Fibroblast of the conjunctiva (primary cell): ENCODE measurements around the gene NDUFA8.
"Not testable (repeated sequence)": the region's sequence is repeated elsewhere in the genome, so short reads cannot be mapped to it uniquely, and the experiment has no call there.

Source experiments
- DNase-seq: peaks from one replicate; pipeline ENCODE4 v3.0.0-alpha.2; 2010; ENCODE audit warnings: low read depth

Gene NDUFA8

DNA sequence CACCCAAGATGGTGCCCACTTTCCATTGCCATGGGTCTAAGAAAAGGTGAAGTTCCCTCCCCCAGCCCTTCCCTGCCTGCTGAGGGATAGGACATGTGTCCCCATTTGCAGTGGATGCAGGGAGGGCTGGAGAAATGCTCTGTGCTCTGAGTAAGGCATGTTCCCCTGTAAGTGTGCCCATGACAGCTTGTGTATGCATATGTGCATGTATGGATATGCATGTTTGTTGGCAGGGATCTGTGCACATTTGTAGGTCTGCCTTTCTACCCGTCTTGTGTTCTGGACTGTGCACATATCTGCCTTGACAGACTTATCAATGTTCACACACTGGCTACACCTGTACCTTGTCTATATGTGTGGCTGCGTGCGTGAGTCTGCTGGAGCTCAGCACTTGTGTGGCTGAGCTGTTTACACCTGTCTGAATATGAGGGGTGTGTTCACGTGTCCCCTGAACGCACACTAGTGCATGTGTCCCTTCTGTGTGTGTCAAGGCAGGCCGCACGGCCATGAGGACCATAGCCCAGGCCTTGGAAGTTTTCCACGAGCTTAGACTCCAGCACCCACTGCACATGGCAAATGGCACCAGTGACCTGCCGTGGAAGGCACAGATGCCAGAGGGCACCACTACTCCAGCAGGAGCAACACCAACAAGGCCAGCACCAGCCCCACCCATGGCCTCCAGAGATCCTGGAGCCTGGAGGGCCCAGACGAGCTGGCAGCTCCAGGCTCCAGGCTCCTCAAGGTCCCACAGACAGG is 39.1 kb downstream of the NDUFA8 start:
- DNase-seq: no peak

DNA sequence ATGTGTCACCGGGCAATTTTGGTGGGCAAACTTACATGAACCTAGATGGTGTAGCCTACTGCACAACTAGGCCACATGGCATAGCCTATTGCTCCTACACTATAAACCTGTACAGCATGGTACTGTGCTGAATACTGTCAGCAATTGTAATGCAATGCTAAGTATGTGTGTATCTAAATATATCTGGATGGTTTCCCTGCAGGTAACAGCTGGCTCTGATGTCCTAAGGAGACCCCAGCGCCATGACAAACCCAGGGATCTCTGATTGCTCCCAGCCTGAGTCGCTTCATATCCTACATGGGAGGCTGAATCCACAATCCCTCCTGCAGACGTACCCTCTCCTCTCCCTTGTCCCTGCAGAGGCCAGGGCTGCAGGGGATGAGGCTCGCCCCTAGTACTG is 39.9 kb downstream of the NDUFA8 start:
- DNase-seq: no peak

DNA sequence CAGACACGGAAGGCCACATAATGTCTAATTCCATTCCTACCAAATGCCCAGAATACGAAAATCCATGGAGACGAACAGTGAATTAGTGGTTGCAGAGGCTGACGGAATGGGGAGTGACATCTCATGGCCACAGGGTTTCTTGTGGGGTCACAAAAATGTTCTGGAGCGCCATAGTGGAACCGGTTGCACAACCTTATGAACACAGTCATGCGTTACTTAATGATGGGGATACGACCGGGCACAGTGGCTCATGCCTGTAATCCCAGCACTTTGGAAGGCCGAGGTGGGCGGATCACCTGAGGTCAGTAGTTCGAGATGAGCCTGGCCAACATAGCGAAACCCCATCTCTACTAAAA is 40.4 kb downstream of the NDUFA8 start:
- DNase-seq: no peak

DNA sequence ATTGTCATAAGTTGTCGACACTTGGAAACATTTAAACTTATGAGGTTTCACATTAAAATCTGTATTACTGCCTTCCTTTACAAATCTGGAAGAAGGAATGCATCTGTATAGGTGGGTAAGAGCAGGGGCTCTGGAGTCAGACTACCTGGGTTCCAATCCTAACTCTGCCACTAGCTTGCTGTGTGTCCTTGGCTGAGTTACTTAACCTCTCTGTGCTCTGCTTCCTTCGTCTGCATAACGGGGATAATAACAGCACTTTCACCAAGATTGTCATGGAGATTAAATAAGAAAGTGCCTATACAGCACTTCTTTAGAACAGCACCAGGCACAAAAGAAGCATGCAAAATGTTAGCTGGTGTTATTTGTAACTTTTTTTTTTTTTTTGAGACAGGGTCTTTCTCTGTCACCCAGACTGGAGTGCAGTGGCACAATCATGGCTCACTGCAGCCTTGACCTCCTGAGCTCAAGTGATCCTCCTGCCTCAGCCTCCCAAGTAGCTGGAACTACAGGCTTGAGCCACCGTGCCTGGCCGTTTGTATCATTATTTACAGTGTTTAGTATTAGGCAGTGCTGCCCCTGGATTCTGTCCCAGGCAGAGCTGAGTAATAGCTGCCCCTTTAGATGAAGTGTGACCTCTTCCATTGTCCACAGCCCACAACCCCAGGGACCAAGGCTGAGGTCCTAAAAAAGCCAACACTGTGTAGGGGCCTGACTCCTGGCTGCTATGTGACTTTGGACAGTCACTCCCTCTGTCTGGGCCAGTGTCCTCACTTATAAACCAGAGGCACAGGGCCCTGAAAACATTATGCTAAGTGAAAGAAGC is 41.0 kb downstream of the NDUFA8 start:
- DNase-seq: no peak

DNA sequence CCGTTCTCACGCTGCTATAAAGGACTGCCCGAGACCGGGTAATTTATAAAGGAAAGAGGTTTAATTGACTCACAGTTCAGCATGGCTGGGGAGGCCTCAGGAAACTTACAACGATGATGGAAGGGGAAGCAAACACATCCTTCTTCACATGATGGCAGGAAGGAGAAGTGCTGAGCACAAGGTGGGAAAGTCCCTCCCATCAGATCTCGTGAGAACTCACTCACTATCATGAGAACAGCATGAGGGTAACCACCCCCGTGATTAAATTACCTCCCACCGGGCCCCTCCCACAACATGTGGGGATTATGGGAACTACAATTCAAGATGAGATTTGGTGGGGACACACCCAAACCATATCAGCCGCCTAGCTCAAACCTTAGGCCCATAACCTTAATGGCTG is 42.3 kb downstream of the NDUFA8 start:
- DNase-seq: not testable (repeated sequence)

DNA sequence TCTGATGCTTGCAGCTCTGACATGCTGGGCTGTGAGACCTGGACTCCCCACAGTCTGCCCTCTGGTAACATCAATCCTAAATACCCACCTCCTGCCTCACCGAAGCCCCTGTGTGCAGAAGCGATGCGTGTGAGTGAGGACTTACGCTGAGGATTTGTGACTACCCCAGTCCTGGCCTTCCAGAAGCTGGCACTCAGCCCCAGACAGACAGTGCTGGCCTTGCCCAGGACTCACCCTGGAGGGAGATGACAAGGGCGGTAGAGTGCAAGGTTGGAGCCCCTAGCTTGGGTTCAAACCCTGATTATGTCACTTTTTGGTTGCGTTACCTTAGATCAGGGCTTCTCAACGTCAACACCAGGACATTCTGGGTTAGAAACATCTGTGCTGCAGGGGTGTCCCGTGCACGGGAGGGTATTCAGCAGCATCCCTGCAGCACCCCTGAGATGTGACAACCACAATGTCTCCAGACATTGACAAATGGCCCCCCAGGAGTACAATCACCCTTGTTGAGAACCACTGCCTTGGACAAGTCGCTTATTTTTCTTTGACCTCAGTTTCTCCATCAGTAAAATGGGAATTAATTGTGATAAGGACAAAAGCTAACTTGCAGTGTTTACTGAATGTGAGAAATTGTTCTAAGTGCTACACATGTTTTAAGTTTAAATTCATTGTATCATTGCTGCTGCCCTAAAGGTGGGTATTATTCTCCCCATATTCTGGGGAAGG is 43.0 kb downstream of the NDUFA8 start:
- DNase-seq: no peak

DNA sequence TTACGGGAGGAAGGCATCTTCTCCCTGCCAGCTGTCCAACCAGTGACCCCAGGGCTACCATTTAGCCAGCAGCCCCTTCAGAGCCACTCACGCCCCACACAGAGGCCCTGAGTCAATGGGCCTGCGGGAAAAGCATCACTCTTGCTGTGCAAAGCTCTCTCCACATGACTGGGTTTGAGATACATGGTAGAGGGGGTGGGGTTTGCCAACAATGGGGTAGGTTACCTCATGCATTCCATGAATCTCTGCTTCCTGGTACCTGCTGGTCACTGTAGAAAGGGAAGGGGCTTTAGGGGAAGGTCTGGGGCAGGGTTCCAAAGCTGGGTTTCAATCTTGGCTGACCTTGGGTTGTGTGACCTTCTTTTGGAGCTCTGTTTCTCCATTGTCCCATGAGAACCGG is 43.5 kb downstream of the NDUFA8 start:
- DNase-seq: no peak

DNA sequence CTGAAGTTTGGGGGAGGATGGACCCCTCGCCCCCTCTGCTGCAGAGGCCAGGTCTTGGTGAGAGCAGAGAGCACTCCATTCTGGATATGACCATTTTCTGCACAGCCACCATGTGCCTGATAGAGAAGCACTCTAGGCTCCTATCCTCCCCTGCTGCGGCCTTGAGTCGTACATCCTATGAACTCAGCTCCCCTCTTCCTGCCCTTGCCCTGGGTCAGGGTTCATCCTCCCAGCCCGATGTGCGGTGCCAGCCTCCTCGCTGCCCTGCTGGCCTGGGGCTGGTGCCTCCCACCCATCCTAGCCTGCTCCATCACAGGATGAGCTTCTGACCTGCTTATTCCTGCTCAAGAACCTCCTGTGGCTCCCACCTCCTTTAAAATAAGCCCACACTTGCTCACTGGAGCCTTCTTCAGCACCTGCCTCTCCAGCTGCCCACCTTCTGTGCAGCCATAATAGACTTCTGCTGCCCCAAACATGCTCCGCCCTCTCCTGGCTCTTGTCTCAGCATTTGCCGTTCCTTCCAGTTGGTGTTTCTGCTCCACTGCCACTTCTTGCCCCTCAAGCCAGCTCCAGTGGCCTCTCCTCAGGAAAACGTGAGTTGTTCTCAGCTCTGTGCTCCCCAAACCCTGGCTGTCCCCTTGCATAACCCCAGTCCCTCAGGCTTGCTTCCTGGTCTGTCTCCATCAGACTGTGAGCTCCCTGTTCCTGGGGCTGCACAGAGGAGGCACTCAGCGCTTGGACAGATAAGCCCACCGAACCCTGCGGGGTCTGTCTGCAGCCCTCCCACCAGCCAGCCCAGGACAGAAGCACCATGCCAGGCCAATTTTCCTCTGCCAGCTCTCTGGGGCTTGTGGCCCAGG is 44.2 kb downstream of the NDUFA8 start:
- no peak for DNase-seq

DNA sequence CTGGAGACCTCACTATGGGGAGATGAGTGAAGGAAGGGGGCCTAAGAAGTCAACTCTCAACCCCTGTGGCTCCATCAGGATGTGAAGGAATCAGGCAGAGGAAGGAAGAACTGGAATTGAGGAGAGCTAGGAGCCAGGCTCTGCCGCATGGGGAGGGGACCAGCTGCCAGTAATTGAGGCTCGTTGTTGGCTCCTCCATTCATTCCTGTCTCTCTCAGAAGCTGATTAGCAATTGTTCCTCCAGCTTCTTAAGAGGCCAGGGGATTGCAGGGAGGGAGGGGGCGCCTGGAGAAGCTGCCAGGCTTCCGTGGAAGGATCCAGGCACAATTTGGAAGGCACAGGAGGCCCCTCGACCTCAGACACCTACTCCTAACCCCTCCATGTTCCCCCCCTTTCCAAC is 46.0 kb downstream of the NDUFA8 start:
- DNase-seq: no peak

DNA sequence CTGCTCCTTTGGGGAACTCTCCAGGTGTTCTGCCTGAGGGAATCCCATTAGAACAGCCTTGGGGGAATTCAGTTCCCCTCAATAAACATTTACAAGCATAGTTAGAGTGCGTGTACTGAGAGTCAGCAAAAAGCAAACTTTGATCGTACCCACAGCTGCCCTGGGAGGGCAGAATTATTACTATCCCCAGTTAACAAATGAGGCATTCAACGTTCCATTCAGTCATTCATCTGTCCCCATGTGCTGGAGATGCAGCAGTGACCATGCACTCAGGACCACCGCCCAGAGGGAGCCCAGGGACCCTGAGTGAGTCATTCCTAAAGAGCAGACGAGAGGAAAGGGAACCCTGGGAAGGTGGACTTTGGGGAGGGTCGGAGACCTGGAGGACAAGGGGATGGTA is 47.3 kb downstream of the NDUFA8 start:
- no peak for DNase-seq

DNA sequence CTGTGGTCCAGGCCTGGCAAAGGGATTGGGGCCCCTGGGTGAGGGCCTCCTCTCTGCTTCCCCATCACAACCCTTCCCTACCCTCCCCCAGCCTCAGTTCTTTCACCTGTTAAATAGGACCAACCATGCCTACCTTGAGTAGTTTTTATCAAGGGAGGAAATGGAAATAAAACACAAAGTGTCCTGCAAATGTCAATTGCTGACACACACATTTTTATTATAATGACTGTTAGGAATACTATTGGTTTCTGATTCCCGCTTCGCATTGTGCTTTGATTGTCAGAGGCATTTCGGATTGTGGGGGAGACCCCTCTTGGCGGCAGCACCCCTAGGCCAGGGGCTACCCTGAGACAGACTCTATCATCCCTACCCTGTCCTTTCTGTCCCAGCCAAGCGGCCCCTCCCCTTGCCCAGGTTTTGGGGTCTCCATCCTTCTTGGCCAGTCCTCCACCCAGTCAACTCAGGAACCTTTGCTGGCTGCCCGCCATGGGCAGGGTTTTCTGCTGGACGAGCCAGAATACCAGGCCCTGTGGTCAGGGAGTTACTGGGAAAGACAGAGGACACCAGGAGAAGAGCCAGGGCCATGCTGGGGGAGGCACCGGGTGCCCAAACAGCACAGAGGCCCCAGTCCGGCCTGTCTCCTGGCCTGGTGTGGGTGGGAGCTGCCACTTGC is 48.0 kb downstream of the NDUFA8 start:
- no peak for DNase-seq

DNA sequence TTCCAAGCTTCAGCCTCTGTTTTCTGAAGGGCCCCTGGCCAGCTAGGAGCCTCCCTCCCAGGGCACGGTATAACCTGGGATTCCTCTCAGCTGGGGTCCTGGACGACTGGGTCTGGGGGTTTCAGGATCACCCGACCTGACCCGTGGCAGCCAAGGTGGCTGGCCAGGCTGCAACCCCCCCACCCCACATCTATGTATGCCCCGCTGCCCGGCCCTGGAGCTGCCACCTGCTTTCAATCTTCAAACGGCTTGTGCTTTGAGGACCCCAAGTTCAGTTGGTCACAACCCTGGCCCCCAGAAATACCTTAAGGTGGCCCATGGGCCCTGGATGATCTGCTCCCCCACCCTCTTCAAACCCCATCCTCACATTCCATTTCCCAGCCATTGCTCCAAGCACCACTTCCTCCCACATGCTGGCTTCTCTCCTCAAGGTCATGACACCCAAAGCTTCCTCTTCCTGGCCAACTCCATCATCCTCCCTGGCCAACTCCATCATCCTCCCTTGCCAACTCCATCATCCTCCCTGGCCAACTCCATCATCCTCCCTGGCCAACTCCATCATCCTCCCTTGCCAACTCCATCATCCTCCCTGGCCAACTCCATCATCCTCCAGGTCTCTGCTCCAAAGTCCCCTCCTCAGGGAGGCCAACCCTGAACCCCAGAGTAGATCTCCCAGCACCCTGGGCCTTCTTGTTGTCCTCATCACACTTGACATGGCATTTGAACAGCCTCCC is 49.3 kb downstream of the NDUFA8 start:
- DNase-seq: no peak

DNA sequence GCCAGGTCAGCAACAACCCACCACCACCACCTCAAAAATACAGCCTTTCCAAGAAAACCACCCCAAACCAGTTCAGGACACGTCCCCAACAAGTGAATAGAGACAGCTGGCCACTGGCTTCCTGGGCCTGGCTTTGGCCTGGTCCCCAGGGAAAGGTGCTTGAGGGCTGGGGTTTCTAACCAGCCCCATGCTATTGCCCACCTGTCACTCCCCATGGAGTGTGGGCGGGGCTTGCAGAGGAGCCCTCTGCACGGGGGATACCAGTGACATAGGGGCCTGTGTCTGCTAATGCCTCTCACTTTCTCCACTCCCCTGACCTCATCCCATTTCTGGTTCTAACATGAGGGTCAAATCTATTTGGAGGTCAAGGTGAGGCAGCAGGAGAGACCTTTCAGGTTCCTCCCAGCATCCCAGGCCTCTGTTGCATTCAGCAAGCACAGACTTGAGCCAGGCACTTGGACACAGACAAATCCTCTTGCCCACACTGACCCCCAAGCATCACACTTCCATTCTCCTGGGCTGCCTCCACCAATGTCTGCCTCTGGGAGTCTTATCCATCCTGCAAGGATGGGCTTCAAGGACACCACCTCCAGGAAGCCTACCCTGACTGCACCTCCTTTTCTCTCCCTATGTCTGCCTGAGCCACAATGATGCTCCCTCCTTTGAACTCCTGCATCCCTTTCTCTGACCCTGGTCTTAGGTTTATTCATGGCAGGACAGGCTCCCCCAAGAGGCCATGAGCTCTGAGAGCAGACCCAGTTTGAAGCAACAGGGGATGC is 50.4 kb downstream of the NDUFA8 start:
- no peak for DNase-seq

DNA sequence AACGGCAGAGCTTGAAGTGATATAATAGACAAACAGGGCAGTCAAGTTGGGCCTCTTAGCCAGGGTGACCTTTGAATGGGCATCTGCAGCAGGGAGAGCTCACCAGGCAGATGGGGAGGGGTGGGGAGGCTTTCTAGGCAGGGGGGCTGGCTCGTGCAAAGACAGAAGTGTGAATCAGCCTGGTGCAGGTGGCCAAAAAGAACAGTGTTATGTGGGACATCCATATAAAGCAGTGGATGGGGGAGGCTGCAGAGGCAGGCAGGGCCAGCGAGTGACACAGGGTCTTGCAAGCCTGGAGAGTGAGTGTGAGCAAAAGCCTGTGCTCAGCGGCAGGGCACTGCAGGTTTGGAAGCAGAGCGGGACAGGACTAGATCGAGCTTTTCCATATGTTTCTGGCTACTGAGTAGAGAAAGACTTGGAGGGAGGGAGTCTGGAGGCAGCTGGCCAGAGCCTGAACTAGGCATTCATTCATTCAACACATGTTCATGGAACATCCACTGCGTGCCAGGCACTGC is 52.2 kb downstream of the NDUFA8 start:
- DNase-seq: no peak

DNA sequence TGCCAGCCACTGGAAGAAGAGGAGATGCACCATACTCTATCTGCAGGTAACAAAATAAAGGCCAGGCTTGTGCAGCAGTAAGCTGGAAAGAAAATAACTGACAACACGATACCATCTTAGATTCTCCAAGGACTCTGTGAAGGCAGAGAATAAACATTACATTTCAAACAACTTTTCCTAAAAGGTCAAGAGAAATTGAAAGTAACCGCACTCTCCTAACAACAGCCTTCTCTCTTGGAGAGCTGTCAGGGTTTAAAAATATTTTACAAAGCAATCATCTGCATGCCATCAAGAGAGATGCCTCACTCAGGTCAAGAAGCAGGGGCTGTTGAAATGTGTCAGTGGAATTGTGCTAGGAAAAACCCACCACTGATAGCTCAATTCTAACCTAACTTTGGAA is 53.0 kb downstream of the NDUFA8 start:
- DNase-seq: no peak

DNA sequence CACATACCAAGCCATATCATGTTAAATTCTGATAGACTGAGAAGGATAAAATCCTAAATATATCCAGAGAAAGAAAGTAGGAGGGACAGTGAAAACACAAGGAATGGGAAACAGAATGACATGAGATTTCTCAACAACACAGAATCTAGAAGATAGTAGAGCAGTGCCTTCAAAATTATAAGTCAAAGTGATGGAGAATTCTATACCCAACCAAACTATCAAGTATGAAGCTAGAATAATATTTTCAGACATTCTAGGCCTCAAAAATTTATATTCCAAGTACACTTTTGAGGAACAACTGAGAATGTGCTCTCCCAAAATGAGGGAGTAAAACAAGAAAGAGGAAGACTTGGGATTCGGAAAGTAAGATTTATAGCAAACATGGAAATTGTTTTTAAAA is 55.6 kb downstream of the NDUFA8 start:
- no peak for DNase-seq

DNA sequence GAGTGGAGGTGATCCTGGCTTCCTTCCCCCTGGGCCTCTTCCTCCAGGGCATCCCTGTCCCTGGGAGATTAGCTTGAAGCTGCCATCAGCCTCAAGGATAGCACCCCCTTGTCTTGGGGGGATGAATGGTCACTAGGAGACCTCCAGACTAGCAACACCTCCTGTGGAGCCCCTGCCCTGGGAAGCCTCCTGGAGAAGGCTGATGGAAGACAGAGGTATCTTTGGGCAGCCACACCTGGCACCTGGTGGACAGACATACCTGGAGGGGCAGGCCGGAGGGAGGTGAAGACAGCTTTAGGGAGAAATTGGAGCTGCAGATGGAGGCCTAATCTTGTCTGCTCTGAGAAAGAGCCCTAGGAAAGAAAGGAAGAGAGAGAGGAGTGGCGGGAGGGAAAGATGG is 57.4 kb downstream of the NDUFA8 start:
- DNase-seq: no peak

DNA sequence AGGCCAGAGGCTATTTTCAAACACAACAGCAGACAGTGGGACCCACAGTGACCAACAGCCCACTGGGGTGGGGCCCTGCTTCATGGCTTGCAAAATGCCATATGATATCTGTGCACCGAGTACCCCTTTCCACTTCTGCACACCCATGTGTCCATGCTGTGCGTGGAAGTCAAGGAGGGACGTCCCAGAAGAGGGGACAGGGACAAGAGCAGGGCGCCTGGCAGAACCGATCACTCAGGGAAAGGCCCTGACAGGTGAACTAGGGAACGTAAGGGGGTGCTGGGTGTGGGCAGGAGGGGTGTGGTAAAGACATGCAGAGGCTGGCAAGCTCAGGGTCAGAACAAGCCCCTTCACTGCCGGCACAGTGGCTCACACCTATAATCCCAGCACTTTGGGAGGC is 58.8 kb downstream of the NDUFA8 start:
- DNase-seq: no peak

DNA sequence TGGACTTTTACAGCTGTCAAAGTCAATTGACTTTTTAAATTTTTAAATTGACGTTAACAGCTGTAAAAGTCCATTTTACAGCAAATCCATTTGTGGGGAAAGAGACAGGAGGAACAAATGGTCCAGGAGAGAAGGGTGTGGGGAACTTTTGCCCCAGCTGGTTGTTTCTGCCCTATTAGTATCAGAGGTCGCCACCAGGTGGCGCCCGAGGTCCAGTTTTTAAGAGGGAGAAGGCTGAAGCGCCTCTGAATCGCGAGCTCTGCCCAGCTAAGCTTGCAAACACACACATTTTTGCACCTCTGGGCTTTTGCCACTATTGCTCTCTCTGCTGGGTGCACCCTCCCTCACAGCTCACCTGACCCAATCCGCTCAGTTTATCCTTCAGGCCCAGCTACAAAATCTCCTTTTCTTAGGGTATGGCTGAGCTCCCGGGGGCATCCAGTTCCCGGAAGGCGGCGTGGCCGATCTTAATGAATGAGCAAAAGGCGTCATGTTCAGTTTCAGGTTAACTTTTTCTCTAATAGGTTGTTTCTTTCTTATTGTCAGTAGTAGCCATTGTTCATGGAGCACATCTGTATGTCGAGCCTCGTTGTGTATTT is 60.2 kb downstream of the NDUFA8 start:
- DNase-seq: peak; percentile 66
